GM21528 (cell line): Measurements from ENCODE around the gene IL11.

Source experiments
- ATAC-seq: cut with Tn5 transposase; IDR thresholded peaks from one replicate; pipeline ENCODE4 v1.9.1; 2021; ENCODE audit warnings: mild to moderate bottlenecking, moderate library complexity; ENCODE audit not compliant: unreplicated experiment, low FRiP score

Gene IL11

GRCh38 chr19:55391702-55392615, 21.7 kb upstream of the IL11 start:
- ATAC-seq = no peak

- no peak for ATAC-seq
Measured at GRCh38 chr19:55391191-55391670, 21.0 kb upstream of the IL11 start.

- ATAC-seq = no peak
Measured at GRCh38 chr19:55390461-55390880, 20.2 kb upstream of the IL11 start.

- ATAC-seq = no peak
Measured at GRCh38 chr19:55389386-55390317, 19.4 kb upstream of the IL11 start.

- no peak for ATAC-seq
Measured at GRCh38 chr19:55387736-55388497, 17.7 kb upstream of the IL11 start.

- ATAC-seq = no peak
Measured at GRCh38 chr19:55386493-55386971, 16.3 kb upstream of the IL11 start.

GRCh38 chr19:55385724-55386492, 15.6 kb upstream of the IL11 start, which contains the start of gene RPL28:
Gene RPL28 (plus strand): TSS chr19:55385932. CDS start chr19:55386358, 426 bp downstream.
- peak; percentile 68 for ATAC-seq

GRCh38 chr19:55384920-55385723, 14.9 kb upstream of the IL11 start:
- peak; percentile 62 for ATAC-seq

- ATAC-seq = no peak
Measured at GRCh38 chr19:55384131-55384919, 14.1 kb upstream of the IL11 start, which contains the start of gene TMEM238. Gene TMEM238 (minus strand): TSS chr19:55384292. CDS start chr19:55384259, 33 bp downstream.

- no peak for ATAC-seq
Measured at GRCh38 chr19:55383279-55384130, 13.2 kb upstream of the IL11 start.

GRCh38 chr19:55382522-55383054, 12.3 kb upstream of the IL11 start:
- ATAC-seq = no peak

GRCh38 chr19:55382013-55382412, 11.8 kb upstream of the IL11 start:
- ATAC-seq = no peak

- ATAC-seq = no peak
Measured at GRCh38 chr19:55379174-55379573, 8.9 kb upstream of the IL11 start.

- no peak for ATAC-seq
Measured at GRCh38 chr19:55377356-55378131, 7.3 kb upstream of the IL11 start.

- no peak for ATAC-seq
Measured at GRCh38 chr19:55376241-55376933, 6.1 kb upstream of the IL11 start, which contains the start of gene TMEM190. Gene TMEM190 (plus strand): TSS chr19:55376826. CDS start chr19:55376854, 28 bp downstream.
